PFSK-1 (cell line): Measurements from ENCODE around the gene KNSTRN. TPM values are rescaled to one million over a fixed set of nuclear protein-coding genes. Genes with fewer than 3 reads are reported as not detected.

Source experiments
- FOXP2 ChIP-seq: optimal IDR thresholded peaks from 2 replicates; pipeline ENCODE3; 2011; ENCODE audit warnings: borderline replicate concordance, control low read depth, inconsistent platforms; ENCODE audit not compliant: insufficient read depth; ENCODE audit errors: extremely low read length, extremely low read depth
- POLR2AphosphoS5 ChIP-seq: IDR thresholded peaks from 2 replicates; pipeline ENCODE4 v1.6.1; 2012; ENCODE audit warnings: low read depth, mild to moderate bottlenecking, control low read depth, low read length, moderate library complexity
- REST ChIP-seq, 2 experiments: IDR thresholded peaks; 2 replicates each; pipeline versions ENCODE4 v1.6.1 to v1.8.0; 2011 to 2012; ENCODE audit warnings: low read depth in 2 of 2, low read length in 2 of 2, control low read depth in 1 of 2, inconsistent platforms in 1 of 2, mild to moderate bottlenecking in 1 of 2, moderate library complexity in 1 of 2; ENCODE audit not compliant: insufficient read depth in 1 of 2
- SIN3A ChIP-seq: IDR thresholded peaks from 2 replicates; pipeline ENCODE4 v1.6.1; 2012; ENCODE audit warnings: mild to moderate bottlenecking, low read length, moderate library complexity, borderline replicate concordance; ENCODE audit not compliant: insufficient read depth
- TAF1 ChIP-seq: IDR thresholded peaks from 2 replicates; pipeline ENCODE4 v1.6.1; 2012; ENCODE audit warnings: low read length, control low read depth, borderline replicate concordance; ENCODE audit not compliant: insufficient read depth
- polyA plus RNA-seq: library from polyadenylated mRNA; unstranded; fragments of >200 nt; gene quantifications from one replicate; pipeline ENCODE4 v1.2.1, GENCODE V29; 2012; ENCODE audit warnings: low read depth, missing spikeins; ENCODE audit not compliant: insufficient read length

Gene KNSTRN
- 41.4 TPM for polyA plus RNA-seq

- TF ChIP-seq TAF1 (peak; percentile 81; the same call in 1 of the 2 replicates), REST (IDR thresholded peaks at IDR 0.05; ENCODE audit: insufficient read depth in 1 of 2, low read depth in 2 of 2, low read length in 2 of 2) (peak in 1 of 2 experiments; percentile 13; a peak in 1 of 4 replicates), FOXP2 (peak; percentile 64), POLR2AphosphoS5 (peak; percentile 80), SIN3A (peak; percentile 71; the same call in 1 of the 2 replicates)
Measured at GRCh38 chr15:40382580-40383456, at the start of gene KNSTRN. Gene KNSTRN, plus strand, starts transcription at chr15:40382721. Its CDS starts 115 bp downstream, at chr15:40382836.

- TF ChIP-seq SIN3A (no peak), TAF1 (peak; percentile 50; the same call in 1 of the 2 replicates), REST (IDR thresholded peaks at IDR 0.05; ENCODE audit: insufficient read depth in 1 of 2, low read depth in 2 of 2, low read length in 2 of 2) (peak in 1 of 2 experiments; percentile 30; a peak in 1 of 4 replicates), POLR2AphosphoS5 (0 out of 2 replicates have a peak, but pooled peaks have one; percentile 12), FOXP2 (no peak)
Measured at GRCh38 chr15:40333922-40334492, 48.5 kb upstream of the KNSTRN start.

GRCh38 chr15:40334541-40334940, 48.0 kb upstream of the KNSTRN start:
- TF ChIP-seq REST (IDR thresholded peaks at IDR 0.05; ENCODE audit: insufficient read depth in 1 of 2, low read depth in 2 of 2, low read length in 2 of 2): no peak
- no peak for TF ChIP-seq TAF1
- TF ChIP-seq SIN3A: no peak
- TF ChIP-seq POLR2AphosphoS5: no peak
- no peak for TF ChIP-seq FOXP2

GRCh38 chr15:40334941-40335795, 47.4 kb upstream of the KNSTRN start:
- TF ChIP-seq SIN3A: no peak
- no peak for TF ChIP-seq REST (IDR thresholded peaks at IDR 0.05; ENCODE audit: insufficient read depth in 1 of 2, low read depth in 2 of 2, low read length in 2 of 2)
- no peak for TF ChIP-seq POLR2AphosphoS5
- no peak for TF ChIP-seq FOXP2
- no peak for TF ChIP-seq TAF1
